DOHH2 (cell line): Measurements from ENCODE around the gene SLC1A1.

Experiments used
- CTCF ChIP-seq: fragments of 200-600 bp; sonication (generic); IDR thresholded peaks from one replicate; pipeline ENCODE4 v1.5.1; 2014; ENCODE audit warnings: antibody characterized with exemption, mild to moderate bottlenecking, low read depth, low read length; ENCODE audit not compliant: poor library complexity, severe bottlenecking
- EZH2phosphoT487 ChIP-seq: fragments of 200-600 bp; sonication (generic); IDR thresholded peaks from 2 replicates; pipeline ENCODE4 v1.6.1; 2017; ENCODE audit warnings: borderline replicate concordance, mild to moderate bottlenecking, antibody characterized with exemption, low read length, moderate library complexity, mixed read lengths

GRCh38 chr9:4508907-4509589 is 18.8 kb downstream of the SLC1A1 start:
- TF ChIP-seq CTCF (no peak), EZH2phosphoT487 (no peak)
